Type B pancreatic cell (in vitro differentiated cells): ENCODE data around the gene SPRYD3. TPM values are rescaled to one million over a fixed set of nuclear protein-coding genes. Genes with fewer than 3 reads are reported as not detected.

Experiments
- DNase-seq: peaks from one replicate; pipeline ENCODE4 v3.0.0; 2021; ENCODE audit warnings: mixed read lengths; ENCODE audit not compliant: unreplicated experiment; ENCODE audit errors: extremely low spot score
- H3K27ac Mint-ChIP-seq: 2 replicates; pipeline ENCODE4 v1.8.0; 2021; ENCODE audit warnings: mild to moderate bottlenecking, mixed read lengths
- H3K27me3 Mint-ChIP-seq: 2 replicates; pipeline ENCODE4 v1.8.0; 2021; ENCODE audit warnings: mixed read lengths
- H3K36me3 Mint-ChIP-seq: 2 replicates; pipeline ENCODE4 v1.8.0; 2021; ENCODE audit warnings: mixed read lengths
- H3K4me1 Mint-ChIP-seq: one replicate; pipeline ENCODE4 v1.8.0; 2021; ENCODE audit warnings: mixed read lengths; ENCODE audit not compliant: unreplicated experiment
- H3K4me3 Mint-ChIP-seq: 2 replicates; pipeline ENCODE4 v1.8.0; 2021; ENCODE audit warnings: mild to moderate bottlenecking, mixed read lengths
- H3K9me3 Mint-ChIP-seq: 2 replicates; pipeline ENCODE4 v1.8.0; 2021; ENCODE audit warnings: mixed read lengths
- CTCF ChIP-seq: fragments of 200-600 bp; sonication (generic); conservative IDR thresholded peaks from 2 replicates; pipeline ENCODE4 v1.5.0; 2021; ENCODE audit warnings: antibody characterized with exemption, mild to moderate bottlenecking
- total RNA-seq: library from RNA; stranded (reverse); gene quantifications from 2 replicates; pipeline ENCODE4 v1.2.1, GENCODE V29; 2021; ENCODE audit warnings: low replicate concordance

Gene SPRYD3
- total RNA-seq, 1 donor from 2014 or later: 22.1 TPM

GRCh38 chr12:53058674-53059433 lies 20.3 kb downstream of the SPRYD3 start:
- Mint-ChIP-seq H3K4me1 (peaks cover 20% of the 10 kb centered on the region), H3K9me3 (no peaks in the 10 kb centered on the region), H3K4me3 (no peak overlapping the region), H3K27ac (no peak overlapping the region), H3K27me3 (no peaks in the 10 kb centered on the region), H3K36me3 (no peaks in the 10 kb centered on the region)
- no peak for TF ChIP-seq CTCF
- DNase-seq: no peak

GRCh38 chr12:53057816-53058500 lies 21.2 kb downstream of the SPRYD3 start:
- no peak overlapping the region for H3K4me3 Mint-ChIP-seq

GRCh38 chr12:53056901-53057300 lies 22.3 kb downstream of the SPRYD3 start:
- Mint-ChIP-seq H3K27me3 (no peaks in the 10 kb centered on the region), H3K9me3 (no peaks in the 10 kb centered on the region), H3K4me1 (peaks cover 19% of the 10 kb centered on the region), H3K4me3 (no peak overlapping the region), H3K27ac (no peak overlapping the region), H3K36me3 (no peaks in the 10 kb centered on the region)
- DNase-seq: no peak
- TF ChIP-seq CTCF: no peak

More at GRCh38 chr12:53057816-53058500, 21.2 kb downstream of the SPRYD3 start:
- H3K27me3 Mint-ChIP-seq: no peaks in the 10 kb centered on the region
- no peak for TF ChIP-seq CTCF
- H3K4me1 Mint-ChIP-seq: peaks cover 20% of the 10 kb centered on the region
- peak overlapping the region; percentile 48 for H3K27ac Mint-ChIP-seq
- no peaks in the 10 kb centered on the region for H3K9me3 Mint-ChIP-seq
- DNase-seq: no peak
- H3K36me3 Mint-ChIP-seq: no peaks in the 10 kb centered on the region

- H3K4me3 Mint-ChIP-seq: peak overlapping the region; percentile 38
- DNase-seq: no peak
- no peaks in the 10 kb centered on the region for H3K27me3 Mint-ChIP-seq
- no peak for TF ChIP-seq CTCF
- H3K36me3 Mint-ChIP-seq: no peaks in the 10 kb centered on the region
- H3K9me3 Mint-ChIP-seq: no peaks in the 10 kb centered on the region
- H3K4me1 Mint-ChIP-seq: peaks cover 14% of the 10 kb centered on the region
- H3K27ac Mint-ChIP-seq: peak overlapping the region; percentile 48
Measured at GRCh38 chr12:53056296-53056695, 22.9 kb downstream of the SPRYD3 start.

GRCh38 chr12:53055471-53056266 lies 23.5 kb downstream of the SPRYD3 start:
- H3K27me3 Mint-ChIP-seq: no peaks in the 10 kb centered on the region
- H3K4me1 Mint-ChIP-seq: peaks cover 20% of the 10 kb centered on the region
- no peaks in the 10 kb centered on the region for H3K9me3 Mint-ChIP-seq
- peak overlapping the region; percentile 56 for H3K27ac Mint-ChIP-seq
- H3K4me3 Mint-ChIP-seq: peak overlapping the region; percentile 78
- no peaks in the 10 kb centered on the region for H3K36me3 Mint-ChIP-seq
- peak; percentile 62 for DNase-seq
- no peak for TF ChIP-seq CTCF
